Right lobe of liver (tissue), 6 donors: ENCODE results near the gene ITM2B. TPM values are rescaled to one million over a fixed set of nuclear protein-coding genes. Genes with fewer than 3 reads are reported as not detected.

Experiments used
- ATAC-seq, 4 donors: fragments of 200-7000 bp; cut with Tn5 transposase; one replicate each; pipeline ENCODE4 v1.9.1; 2020; ENCODE audit warnings: mild to moderate bottlenecking in 4 of 4, moderate library complexity in 4 of 4
- DNase-seq, 3 donors: peaks; one replicate each; pipeline ENCODE4 v3.0.0-alpha.2; 2020
- H3K27ac ChIP-seq, 3 donors: fragments of 200-600 bp; one replicate each; pipeline ENCODE4 v1.8.0; 2022
- H3K27me3 ChIP-seq, 2 donors: fragments of 200-600 bp; one replicate each; pipeline ENCODE4 v1.8.0; 2022
- H3K36me3 ChIP-seq, 4 donors: fragments of 200-600 bp; sonication (generic) in 1 of 4; one replicate each; pipeline versions ENCODE4 v1.5.1 to v1.8.0; 2017 to 2022; ENCODE audit warnings: control low read depth in 1 of 4
- H3K4me1 ChIP-seq, 4 donors: fragments of 200-600 bp; sonication (generic) in 1 of 4; one replicate each; pipeline versions ENCODE4 v1.5.1 to v1.8.0; 2017 to 2022; ENCODE audit warnings: control low read depth in 1 of 4
- H3K4me3 ChIP-seq, 3 donors: fragments of 200-600 bp; one replicate each; pipeline ENCODE4 v1.8.0; 2022
- H3K9me3 ChIP-seq, 4 donors: fragments of 200-600 bp; sonication (generic) in 1 of 4; one replicate each; pipeline versions ENCODE4 v1.5.1 to v1.8.0; 2017 to 2022; ENCODE audit warnings: control low read depth in 1 of 4
- CTCF ChIP-seq, 4 donors: fragments of 200-600 bp in 3 of 4; fragments of 450-650 bp in 1 of 4; IDR thresholded peaks; one replicate each; pipeline versions ENCODE4 v1.5.1 to v1.8.0; 2016 to 2022; ENCODE audit warnings: antibody characterized with exemption in 4 of 4, mild to moderate bottlenecking in 2 of 4
- POLR2A ChIP-seq: fragments of 450-650 bp; IDR thresholded peaks from one replicate; pipeline ENCODE4 v1.6.1; 2017; ENCODE audit warnings: antibody characterized with exemption, mild to moderate bottlenecking
- WGBS: methylation state at CpG from one replicate; pipeline ENCODE4 v1.1.6; 2018; ENCODE audit warnings: low coverage, low lambda C conversion rate; ENCODE audit not compliant: insufficient coverage; ENCODE audit errors: missing lambda C conversion rate; 5-methylcytosine and 5-hydroxymethylcytosine counted together
- intact Hi-C, 2 donors: fragments of 100-400 bp; cut with DNase I; formaldehyde crosslinking; loops; one replicate each; pipeline versions ENCODE4 v1.11.2 to v1.14.1; 2022
- total RNA-seq, 6 experiments: library from RNA; depleted of rRNA in 2 of 6; stranded (reverse); fragments of >200 nt in 2 of 6; fragmentation: NEBNext Ultra II Directional in 3 of 6; extraction: Animal tissue kit (Norgen Biotek cat#: 25700) in 3 of 6; gene quantifications; one replicate each; pipeline versions ENCODE4 v1.1.0 to v1.2.4, GENCODE V29; 2016 to 2023
- donor health status: DM: no; HTN: yes; CAD: no.
- donor health status: DM: no; HTN: no; CAD: no.
- donor health status: DM: no; HTN: no; CAD: no.
- donor health status: DM: no; HTN: yes; CAD: no.
- donor health status: DM: no; HTN: yes; CAD: no.

Gene ITM2B
- total RNA-seq, 6 experiments from 2014 or later: 203 to 381 (median 320) TPM

- TF ChIP-seq POLR2A: no peak
- TF ChIP-seq CTCF (IDR thresholded peaks at IDR 0.05): no peak
- H3K27ac ChIP-seq: peak overlapping the region; percentile 64 to 84 (median 70)
- peaks cover 0 to 5% (median 0%) of the 10 kb centered on the region in 4 donors for H3K4me1 ChIP-seq
- H3K36me3 ChIP-seq: no peaks in the 10 kb centered on the region
- peak overlapping the region; percentile 22 to 39 (median 34) for H3K4me3 ChIP-seq
- intact Hi-C loops: no loop called here
- no peaks in the 10 kb centered on the region for H3K27me3 ChIP-seq
- peak in 2 of 3 donors; percentile 38 to 62 for DNase-seq
- H3K9me3 ChIP-seq: no peaks in the 10 kb centered on the region
- peak; percentile 83 to 93 (median 89) for ATAC-seq
- 16% methylated on average over 11 of the region's 12 CpGs for whole genome bisulfite sequencing
These were observed 10.4 kb upstream of the ITM2B start for GRCh38 chr13:48222358-48223301.

- Histone ChIP-seq H3K36me3 (no peaks in the 10 kb centered on the region), H3K27ac (no peak overlapping the region), H3K4me3 (no peak overlapping the region), H3K27me3 (no peaks in the 10 kb centered on the region), H3K9me3 (no peaks in the 10 kb centered on the region), H3K4me1 (peaks cover 0 to 5% (median 0%) of the 10 kb centered on the region in 4 donors)
- ATAC-seq (no peak), DNase-seq (no peak)
- intact Hi-C loops: no loop called here
- no peak for TF ChIP-seq CTCF (IDR thresholded peaks at IDR 0.05)
- no peak for TF ChIP-seq POLR2A
- WGBS: 96% methylated on average over 3 of the region's 3 CpGs
These were observed 8.3 kb upstream of the ITM2B start for GRCh38 chr13:48224701-48225100.

- Histone ChIP-seq H3K27me3 (no peaks in the 10 kb centered on the region), H3K4me1 (peaks cover 0 to 13% (median under 1%) of the 10 kb centered on the region in 4 donors), H3K27ac (no peak overlapping the region), H3K36me3 (no peaks in the 10 kb centered on the region), H3K4me3 (no peak overlapping the region), H3K9me3 (no peaks in the 10 kb centered on the region)
- TF ChIP-seq CTCF (IDR thresholded peaks at IDR 0.05): no peak
- TF ChIP-seq POLR2A: no peak
- DNase-seq (no peak), ATAC-seq (no peak)
- intact Hi-C loops: loop anchor here in 1 of 2 donors (10.0 kb wide), 1 partner anchor 106 kb away; no protein-coding TSS in a partner anchor
- 53% methylated on average over 2 of the region's 2 CpGs for WGBS
These were observed 2.5 kb upstream of the ITM2B start for GRCh38 chr13:48230541-48230940.

- Histone ChIP-seq H3K9me3 (no peaks in the 10 kb centered on the region), H3K27ac (no peak overlapping the region), H3K36me3 (no peaks in the 10 kb centered on the region), H3K27me3 (no peaks in the 10 kb centered on the region), H3K4me3 (no peak overlapping the region), H3K4me1 (peaks cover 0 to 18% (median 3%) of the 10 kb centered on the region in 4 donors)
- DNase-seq (no peak), ATAC-seq (no peak)
- TF ChIP-seq POLR2A: no peak
- no peak for TF ChIP-seq CTCF (IDR thresholded peaks at IDR 0.05)
- 73% methylated on average over 4 of the region's 4 CpGs for whole genome bisulfite sequencing
- intact Hi-C loops: loop anchor here in 1 of 2 donors (10.0 kb wide), 1 partner anchor 106 kb away; no protein-coding TSS in a partner anchor
These were observed 1.9 kb upstream of the ITM2B start for GRCh38 chr13:48231080-48231479.
